HUDEP-2 (cell line): Measurements from ENCODE around the gene GLI3.

Experiments
- DNase-seq, 76 experiments: peaks; one replicate each; lab custom pipeline; 2025; ENCODE audit not compliant: unreplicated experiment in 76 of 76; lab: John Stamatoyannopoulos, UW

Gene GLI3

GRCh38 chr7:42236976-42237810, at the start of gene GLI3:
TSS of gene GLI3 (minus strand) at chr7:42237209. CDS start at chr7:42223253, 13,956 bp downstream.
- DNase-seq = no peak

GRCh38 chr7:42285383-42285824, 48.4 kb upstream of the GLI3 start:
- DNase-seq = no peak

- DNase-seq = no peak
Observed at GRCh38 chr7:42283553-42283952, 46.5 kb upstream of the GLI3 start.

GRCh38 chr7:42278344-42278743, 41.3 kb upstream of the GLI3 start:
- DNase-seq = no peak

GRCh38 chr7:42274053-42274452, 37.0 kb upstream of the GLI3 start:
- DNase-seq = no peak

- DNase-seq = no peak
Observed at GRCh38 chr7:42272793-42273665, 36.0 kb upstream of the GLI3 start.

- no peak for DNase-seq
Observed at GRCh38 chr7:42269161-42269560, 32.2 kb upstream of the GLI3 start.

GRCh38 chr7:42264702-42265101, 27.7 kb upstream of the GLI3 start:
- no peak for DNase-seq

- DNase-seq = no peak
Observed at GRCh38 chr7:42263971-42264370, 27.0 kb upstream of the GLI3 start.

GRCh38 chr7:42262964-42263363, 26.0 kb upstream of the GLI3 start:
- DNase-seq = no peak

- DNase-seq = no peak
Observed at GRCh38 chr7:42254217-42254616, 17.2 kb upstream of the GLI3 start.

GRCh38 chr7:42253316-42253715, 16.3 kb upstream of the GLI3 start:
- no peak for DNase-seq

- DNase-seq = no peak
Observed at GRCh38 chr7:42250411-42250810, 13.4 kb upstream of the GLI3 start.

- DNase-seq = no peak
Observed at GRCh38 chr7:42248579-42248978, 11.6 kb upstream of the GLI3 start.

GRCh38 chr7:42247301-42247700, 10.3 kb upstream of the GLI3 start:
- DNase-seq = no peak

- no peak for DNase-seq
Observed at GRCh38 chr7:42244828-42245227, 7.8 kb upstream of the GLI3 start.

GRCh38 chr7:42242381-42242780, 5.4 kb upstream of the GLI3 start:
- DNase-seq = no peak

GRCh38 chr7:42241424-42241823, 4.4 kb upstream of the GLI3 start:
- no peak for DNase-seq

GRCh38 chr7:42240416-42240815, 3.4 kb upstream of the GLI3 start:
- no peak for DNase-seq

- no peak for DNase-seq
Observed at GRCh38 chr7:42238709-42239366, 1.8 kb upstream of the GLI3 start.
